GM18861 (cell line): ENCODE data around the gene DRG1.
"Not testable (repeated sequence)": the region's sequence is repeated elsewhere in the genome, so short reads cannot be mapped to it uniquely, and the experiment has no call there.

Source experiments
- ATAC-seq: cut with Tn5 transposase; IDR thresholded peaks from one replicate; pipeline ENCODE4 v1.9.1; 2021; ENCODE audit not compliant: unreplicated experiment

DRG1 gene, protein sequence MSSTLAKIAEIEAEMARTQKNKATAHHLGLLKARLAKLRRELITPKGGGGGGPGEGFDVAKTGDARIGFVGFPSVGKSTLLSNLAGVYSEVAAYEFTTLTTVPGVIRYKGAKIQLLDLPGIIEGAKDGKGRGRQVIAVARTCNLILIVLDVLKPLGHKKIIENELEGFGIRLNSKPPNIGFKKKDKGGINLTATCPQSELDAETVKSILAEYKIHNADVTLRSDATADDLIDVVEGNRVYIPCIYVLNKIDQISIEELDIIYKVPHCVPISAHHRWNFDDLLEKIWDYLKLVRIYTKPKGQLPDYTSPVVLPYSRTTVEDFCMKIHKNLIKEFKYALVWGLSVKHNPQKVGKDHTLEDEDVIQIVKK

DNA sequence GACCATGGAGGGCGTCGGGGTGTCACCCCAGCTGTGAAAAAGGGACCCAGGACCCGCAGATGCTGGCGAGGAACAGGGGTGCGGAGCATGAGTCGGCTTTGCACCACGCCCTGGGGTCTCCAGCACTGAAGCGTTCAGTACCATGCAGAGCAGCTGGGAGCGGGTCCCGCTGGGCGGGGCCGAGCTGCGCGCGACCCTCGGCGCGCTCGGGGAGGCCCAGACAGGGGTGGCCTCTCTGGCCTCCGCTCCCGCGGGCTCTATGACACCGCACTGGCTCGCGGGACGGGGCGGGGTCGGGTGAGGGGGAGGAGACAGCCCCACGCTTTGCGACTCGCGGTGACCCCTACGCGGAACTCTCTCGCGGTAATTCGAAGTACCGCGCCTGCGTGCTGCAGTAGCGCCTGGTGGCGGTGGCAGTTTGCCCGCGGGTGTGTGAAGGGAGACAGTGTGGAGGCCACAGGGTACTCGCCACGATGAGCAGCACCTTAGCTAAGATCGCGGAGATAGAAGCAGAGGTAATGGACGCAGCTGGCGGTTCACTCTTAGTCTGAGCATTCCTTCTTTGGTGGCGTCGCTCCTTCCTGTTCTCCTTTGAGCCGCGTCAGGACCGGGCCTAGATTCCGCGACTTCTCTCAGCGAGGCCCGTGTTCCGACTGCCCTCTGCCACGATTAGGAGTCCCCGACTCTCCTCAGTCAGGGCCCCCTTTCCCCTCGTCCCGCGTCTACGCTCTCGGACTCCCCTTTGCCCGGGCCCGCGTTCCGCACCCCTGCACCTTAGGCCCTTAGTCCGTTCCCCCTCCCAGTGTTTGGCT is at the start of gene DRG1:
DRG1 (plus strand) TSS at position 394 of the 812 bp plus-strand sequence; CDS start at position 474, 80 bp downstream.
- ATAC-seq: peak; percentile 91

DNA sequence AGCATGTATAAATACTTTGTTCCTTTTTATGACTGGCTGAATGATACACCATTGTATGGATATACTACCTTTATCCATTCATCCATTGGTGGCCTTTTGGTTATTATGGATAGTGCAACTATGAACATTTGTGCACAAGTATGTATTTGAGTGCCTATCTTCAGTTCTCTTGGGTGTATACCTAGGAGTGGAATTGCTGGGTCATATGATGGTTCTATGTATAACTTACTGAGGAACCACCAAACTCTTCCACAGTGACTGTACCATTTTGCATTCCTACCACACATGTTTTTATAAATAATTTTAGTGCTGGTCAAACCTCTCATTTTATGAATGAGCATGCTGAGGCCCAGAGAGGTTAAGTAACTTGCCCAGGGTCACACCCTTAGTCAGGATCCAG is 49.4 kb upstream of the DRG1 start:
- no peak for ATAC-seq

DNA sequence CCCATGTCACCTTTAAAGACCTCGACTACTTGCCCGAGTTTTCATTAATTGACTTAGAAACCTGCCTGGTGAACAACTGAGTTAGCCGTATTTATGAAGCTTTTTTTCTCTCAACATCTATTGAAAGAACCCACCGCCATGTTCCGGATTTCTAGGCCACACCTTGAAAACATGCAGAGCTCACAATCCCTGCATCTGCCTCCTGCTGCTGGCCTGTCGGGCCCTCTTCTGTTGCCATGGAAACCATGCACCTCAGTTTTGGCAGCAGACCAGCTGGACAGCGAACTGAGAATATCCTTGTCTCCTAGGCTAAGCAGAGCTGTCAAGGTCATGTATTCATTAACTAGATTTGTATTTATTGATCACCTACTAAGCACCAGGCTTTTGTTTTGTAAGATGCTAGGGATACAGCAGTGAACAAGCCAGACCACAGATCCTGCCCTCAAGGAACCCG is 49.0 kb upstream of the DRG1 start:
- ATAC-seq: no peak

DNA sequence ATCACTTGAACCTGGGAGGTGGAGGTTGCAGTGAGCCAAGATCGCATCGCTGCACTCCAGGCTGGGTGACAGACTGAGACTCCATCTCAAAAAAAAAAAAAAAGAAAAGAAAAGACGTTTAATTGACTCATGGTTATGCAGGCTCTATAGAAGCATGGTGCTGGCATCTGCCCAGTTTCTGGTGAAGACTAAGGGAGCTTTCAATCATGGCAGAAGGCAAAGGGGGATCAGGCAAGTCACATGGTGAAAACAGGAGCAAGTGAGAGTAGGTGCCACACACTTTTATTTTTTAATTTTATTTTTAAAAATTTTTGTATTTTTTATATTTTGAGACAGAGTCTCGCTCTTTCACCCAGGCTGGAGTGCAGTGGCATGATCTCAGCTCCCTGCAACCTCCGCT is 44.9 kb upstream of the DRG1 start:
- ATAC-seq: no peak

DNA sequence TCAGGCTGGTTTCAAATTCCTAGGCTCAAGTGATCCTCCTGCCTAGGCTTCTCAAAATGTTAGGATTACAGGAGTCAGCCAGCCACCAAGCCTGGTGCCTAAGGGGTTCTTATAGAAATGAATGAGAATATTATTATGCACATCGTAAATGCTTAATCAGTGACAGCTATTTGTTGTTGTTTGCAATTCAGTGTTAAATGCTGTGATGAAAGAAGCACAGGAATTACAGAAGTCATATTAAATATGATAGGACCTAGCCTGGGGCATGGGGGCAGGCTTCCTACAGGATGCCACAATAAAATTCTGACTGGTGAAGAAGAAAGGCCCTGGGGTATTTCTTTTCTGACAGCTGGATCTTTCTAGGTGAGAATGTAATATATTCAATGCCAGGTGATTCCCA is 39.4 kb upstream of the DRG1 start:
- ATAC-seq: no peak

DNA sequence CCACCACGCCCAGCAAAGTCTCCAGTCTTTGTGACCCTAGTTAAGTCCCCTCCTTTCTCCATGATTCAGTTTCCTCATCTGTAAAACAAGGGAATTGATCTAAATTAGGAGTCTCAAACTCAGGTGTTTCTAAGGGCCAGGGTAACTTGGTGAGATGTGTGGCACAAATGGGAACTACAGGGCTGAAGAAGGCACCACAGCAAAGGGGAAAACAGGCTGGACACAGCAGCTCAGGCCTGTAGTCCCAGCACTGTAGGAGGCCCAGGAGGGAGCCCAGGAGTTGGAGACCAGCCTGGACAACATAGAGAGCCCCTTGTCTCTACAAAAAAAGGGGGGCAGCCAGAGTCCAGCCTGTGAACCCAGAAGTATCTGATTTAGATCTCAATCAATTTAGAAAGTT is 37.7 kb upstream of the DRG1 start:
- ATAC-seq: no peak

DNA sequence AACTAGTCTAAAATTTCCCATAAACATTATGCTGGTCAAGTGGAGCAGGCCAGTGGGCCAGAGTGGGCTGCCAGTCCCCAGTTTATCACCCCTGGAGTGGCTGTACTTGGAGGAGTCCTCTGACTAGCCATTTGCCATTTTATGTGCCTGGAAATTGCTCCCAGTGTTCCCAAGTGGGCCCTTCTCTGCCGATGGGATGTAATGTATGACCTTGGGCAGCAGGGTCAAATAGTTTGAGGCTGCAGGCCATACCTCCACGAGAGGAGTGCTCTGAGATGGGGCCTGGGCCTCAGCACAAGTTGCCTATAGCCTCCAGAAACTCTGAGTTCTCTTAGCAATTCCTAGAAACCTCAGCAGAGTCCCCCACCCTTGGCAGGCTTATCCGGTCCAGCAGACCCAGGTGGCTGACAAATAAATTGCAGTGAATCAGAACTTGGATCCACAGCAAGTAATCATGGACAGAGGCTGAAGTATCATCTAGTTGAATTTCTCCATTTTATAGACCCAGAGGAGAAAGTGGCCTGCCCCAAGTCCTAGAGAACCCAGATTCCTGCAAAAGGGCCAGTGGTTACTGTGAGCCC is 35.4 kb upstream of the DRG1 start:
- ATAC-seq: no peak

DNA sequence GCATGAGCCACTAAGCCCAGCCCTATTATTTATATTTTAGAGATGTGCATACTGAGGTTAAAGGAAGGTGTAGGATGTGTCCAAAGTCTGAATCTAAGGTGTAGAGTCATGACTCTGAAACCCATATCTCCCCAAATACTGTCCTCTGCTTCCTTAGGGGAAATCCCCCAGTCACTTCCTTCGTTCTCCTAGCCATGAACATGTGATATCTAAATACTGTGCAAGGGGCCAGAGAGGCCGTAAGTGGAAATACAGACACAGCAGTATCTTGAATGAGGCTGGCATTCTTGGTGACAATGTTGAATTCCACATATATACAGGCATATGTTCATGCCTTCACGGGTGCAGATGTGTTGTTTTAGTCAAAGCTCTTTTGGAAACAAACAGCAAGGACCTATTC is 32.0 kb upstream of the DRG1 start:
- ATAC-seq: no peak

DNA sequence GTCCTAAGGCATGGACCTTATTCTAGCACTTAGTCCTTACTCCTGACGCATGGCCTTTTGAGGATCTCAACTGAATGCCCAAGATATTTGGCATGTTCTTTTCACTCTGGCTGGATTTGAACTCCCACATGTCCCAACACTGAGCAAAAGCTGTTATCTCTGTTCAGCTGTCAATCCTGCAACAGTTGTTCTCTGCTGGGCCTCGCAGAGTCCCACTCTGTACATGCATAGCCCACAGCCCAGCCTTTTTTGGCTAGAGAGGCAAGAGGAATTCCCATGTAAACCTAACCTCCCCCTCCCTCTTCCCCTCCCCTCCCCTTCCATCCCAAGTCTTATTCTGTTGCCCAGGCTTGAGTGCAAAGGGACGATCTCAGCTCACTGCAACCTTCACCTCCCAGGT is 21.8 kb upstream of the DRG1 start:
- no peak for ATAC-seq

DNA sequence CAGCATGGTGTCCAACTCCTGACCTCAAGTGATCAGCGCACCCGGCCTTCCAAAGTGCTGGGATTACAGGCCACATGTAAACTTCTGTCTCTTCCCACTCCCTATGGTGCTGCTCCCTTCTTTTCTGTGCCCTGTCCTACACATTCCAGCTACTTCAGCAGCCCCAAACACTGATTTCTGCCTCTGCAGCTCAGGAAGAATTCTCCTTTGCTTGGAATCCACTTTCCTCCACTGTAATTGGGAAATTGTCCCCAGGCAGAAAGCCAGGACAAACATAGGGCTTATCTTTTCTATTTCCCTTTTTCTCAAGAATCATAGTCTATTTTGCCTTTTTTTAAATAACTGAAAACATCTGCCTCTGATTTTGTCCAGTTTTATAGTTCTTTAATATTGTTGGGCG is 21.3 kb upstream of the DRG1 start:
- no peak for ATAC-seq

DNA sequence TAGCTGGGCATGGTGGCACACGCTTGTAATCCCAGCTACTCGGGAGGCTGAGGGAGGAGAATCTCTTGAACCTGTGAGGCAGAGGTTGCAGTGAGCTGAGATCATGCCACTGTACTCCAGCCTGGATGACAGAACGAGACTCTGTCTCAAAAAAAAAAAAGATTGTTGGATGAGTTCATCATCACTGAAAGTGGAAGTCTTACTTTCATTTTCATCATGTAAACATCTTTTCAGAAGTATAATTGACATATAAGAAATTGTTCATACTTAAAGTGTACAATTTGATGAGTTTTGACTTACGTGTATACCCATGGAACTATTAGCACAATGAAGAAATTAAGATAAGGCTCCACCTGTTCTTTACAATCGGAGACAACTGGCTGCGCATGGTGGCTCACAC is 20.8 kb upstream of the DRG1 start:
- ATAC-seq: not testable (repeated sequence)

DNA sequence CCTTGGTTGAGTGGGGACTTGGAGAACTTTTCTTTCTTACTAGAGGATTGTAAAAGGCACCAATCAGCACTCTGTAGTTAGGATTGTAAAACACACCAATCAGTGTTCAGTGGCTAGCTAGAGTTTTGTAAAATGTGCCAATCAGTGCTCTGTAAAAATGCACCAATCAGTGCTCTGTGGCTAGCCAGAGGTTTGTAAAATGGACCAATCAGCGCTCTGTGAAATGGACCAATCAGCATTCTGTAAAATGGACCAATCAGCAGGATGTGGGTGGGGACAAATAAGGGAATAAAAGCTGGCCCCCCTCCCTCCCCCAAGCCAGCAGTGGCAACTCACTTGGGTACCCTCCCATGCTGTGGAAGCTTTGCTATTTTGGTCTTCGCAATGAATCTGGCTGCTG is 5.5 kb upstream of the DRG1 start:
- ATAC-seq: no peak

DNA sequence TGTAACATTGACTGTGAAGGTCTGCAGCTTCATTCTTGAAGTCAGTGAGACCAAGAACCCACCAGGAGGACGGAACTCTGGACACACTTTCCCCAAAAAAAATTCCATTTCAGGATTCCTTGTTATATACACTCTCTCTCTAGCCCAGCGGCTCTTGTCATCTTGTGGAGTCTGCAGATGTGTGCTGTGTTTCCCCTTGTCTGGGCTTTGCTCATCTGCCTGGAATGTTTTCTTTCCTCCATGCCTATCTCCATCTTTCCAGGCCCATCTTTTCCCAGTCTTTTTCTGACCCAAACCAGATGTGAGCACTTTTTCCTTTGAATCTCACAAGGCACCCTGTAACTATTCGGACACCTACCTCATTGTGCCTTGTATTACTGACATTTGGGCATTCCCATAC is 5.1 kb upstream of the DRG1 start:
- no peak for ATAC-seq

DNA sequence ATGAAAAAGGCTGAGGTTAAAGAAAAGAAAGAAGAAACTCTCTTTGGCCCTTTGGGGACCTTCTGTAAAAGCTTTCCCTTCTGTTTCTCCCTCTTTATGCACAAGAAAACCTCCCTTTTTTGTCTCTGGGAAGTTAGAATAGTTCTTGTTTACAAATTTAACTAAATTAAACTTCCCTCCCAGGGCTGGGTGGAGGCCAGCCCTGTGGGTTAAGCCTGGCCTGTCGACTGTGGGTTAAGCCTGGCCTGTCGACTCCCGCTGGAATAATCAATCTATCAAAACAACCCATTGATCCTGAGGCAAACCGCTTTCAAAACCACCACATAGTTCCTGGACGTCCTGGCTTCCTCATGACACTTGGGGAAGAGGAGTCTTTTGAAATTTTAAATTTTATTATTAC is 1.2 kb upstream of the DRG1 start:
- ATAC-seq: no peak

DNA sequence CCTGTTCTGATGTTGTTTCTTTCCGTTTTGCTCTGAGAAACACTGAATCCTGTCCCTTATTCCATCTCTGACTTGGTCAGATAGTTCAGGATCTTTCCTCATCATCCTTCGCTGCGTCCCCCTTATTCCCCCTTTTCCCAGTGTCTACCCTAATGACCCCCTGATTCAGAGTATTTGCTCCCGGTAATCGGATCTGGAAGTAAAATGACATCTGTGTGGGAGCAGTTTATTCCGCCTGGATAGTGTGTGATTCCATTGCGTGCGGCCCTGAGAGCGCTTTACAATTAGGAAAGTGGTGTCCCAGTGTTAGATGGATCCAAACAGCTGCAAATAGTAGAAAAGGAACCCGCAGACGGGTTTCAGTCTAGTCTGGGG is 606 bp downstream of the DRG1 start:
- no peak for ATAC-seq

DNA sequence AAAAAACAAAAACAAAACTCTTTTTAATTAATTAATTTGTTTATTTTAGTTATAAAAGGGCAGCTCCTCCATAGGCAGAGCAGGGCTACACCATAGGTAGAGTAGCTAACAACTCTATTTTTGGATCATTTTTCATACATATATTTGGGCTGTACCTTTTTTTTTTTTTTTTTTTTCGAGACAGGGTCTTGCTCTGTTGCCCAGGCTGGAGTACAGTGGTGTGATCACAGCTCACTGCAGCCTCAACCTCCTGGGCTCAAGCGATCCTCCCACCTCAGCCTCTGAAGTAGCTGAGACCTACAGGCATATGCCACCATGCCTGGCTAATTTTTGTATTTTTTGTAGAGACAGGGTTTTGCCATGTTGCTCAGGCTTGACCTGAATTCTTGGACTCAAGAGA is 2.9 kb downstream of the DRG1 start:
- ATAC-seq: not testable (repeated sequence)

DNA sequence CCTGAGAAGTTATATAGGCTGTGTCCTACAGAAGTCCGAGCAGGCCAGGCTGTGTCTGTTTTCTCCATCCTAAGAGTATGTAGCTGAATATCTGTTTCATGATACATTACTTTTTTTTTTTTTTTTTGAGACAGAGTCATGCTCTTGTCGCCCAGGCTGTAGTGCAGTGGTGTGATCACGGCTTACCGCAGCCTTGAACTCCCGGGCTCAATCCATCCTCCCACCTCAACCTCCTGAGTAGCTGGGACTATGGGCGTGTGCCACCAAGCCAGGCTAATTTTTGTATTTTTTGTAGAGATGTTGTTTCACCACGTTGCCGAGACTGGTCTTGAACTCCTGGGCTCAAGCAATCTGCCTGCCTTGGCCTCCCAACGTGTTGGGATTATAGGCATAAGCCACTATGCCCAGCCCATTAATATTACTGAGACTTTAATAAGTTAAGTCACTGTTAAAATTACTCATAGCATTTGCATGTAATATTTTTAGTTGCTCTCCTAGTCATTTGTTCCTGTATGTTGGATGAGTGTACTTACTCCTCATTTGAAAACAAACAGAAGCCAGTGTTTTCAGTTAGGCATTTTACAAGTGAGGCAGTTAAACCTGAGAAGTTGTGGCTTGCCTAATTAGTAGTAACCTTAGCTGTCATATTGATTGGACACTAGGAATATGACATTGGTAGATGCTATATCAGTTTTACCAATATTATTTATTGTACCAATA is 26.1 kb downstream of the DRG1 start:
- no peak for ATAC-seq

DNA sequence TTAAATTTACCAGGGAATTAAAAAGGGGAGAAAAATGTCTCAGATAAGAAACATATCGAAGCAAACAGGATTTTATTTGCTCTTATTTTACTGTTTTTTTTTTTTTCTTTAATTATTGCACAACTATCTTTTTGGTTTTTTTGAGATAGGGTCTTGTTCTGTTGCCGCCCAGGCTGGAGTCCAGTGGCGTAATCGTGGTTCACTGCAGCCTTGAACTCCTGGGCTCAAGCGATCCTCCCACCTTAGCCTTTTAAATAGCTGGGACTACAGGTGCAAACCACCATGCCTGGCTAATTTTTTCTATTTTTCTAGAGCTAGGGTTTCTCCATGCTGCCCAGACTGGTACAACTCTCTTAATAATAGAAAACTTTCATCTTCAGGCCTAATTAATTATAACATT is 32.5 kb downstream of the DRG1 start:
- no peak for ATAC-seq

DNA sequence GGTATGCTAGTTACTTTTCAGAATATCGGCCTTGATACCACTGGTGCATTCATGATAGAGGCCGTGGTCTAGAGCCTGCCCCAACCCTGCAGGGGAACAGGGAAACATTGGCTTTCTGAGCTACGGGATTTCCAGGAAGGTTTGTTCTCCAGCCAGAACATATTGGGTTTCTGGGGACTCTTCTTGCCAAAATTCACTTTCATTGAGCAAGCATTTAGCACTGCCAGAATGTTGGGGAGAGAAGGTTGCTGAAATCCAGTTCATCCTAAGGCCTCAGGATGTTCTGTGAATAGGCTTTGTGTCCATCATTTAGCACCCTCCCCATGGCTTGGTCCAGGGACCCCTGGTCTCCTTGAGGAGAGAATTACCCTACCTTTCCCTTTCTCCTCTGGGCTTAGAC is 36.7 kb downstream of the DRG1 start:
- no peak for ATAC-seq

DNA sequence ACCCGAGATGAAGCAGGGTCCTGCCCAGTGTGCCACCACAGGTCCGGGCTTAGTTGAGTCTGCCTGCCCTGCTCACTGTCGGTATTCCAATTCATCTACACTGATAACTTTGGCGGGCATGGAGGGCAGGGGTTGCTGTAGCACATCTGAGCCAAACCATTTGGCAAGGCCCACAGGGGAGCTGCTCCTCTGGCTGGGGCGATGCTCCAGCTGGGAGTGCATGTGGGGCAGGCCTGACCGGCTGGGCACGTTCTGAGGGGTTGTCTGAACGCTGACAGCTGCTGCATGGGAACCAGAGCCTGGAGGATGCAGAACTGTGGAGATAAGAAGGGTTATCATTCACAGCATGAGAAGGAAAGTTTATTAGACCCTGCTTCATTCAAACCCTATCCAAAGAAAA is 40.4 kb downstream of the DRG1 start:
- ATAC-seq: no peak

DNA sequence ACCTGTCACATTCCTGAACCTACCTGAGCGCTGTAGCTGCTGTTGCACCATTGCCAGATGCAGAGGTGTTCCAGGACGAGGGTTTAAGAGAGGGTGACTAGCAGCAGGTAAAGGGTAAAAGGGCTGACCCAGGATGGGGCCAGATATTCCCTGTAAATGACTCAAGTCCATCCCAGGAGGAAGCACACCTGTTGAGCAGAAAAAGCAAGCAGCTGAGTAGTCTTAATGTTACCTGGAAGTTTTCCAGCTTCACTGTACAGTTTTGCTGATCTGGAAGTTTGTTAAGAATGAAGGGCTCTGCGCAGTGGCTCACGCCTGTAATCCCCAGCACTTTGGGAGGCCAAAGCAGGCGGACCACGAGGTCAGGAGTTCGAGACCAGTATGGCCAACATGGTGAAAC is 41.3 kb downstream of the DRG1 start:
- ATAC-seq: no peak
